CD4-positive, alpha-beta T cell treated with Interleukin-6 for 4 hours (primary cell): ENCODE results near the gene PRR35.

ENCODE experiments used
- DNase-seq: peaks from one replicate; pipeline ENCODE4 v3.0.0-alpha.2; 2020; ENCODE audit warnings: mixed read lengths

The PRR35 gene

DNA sequence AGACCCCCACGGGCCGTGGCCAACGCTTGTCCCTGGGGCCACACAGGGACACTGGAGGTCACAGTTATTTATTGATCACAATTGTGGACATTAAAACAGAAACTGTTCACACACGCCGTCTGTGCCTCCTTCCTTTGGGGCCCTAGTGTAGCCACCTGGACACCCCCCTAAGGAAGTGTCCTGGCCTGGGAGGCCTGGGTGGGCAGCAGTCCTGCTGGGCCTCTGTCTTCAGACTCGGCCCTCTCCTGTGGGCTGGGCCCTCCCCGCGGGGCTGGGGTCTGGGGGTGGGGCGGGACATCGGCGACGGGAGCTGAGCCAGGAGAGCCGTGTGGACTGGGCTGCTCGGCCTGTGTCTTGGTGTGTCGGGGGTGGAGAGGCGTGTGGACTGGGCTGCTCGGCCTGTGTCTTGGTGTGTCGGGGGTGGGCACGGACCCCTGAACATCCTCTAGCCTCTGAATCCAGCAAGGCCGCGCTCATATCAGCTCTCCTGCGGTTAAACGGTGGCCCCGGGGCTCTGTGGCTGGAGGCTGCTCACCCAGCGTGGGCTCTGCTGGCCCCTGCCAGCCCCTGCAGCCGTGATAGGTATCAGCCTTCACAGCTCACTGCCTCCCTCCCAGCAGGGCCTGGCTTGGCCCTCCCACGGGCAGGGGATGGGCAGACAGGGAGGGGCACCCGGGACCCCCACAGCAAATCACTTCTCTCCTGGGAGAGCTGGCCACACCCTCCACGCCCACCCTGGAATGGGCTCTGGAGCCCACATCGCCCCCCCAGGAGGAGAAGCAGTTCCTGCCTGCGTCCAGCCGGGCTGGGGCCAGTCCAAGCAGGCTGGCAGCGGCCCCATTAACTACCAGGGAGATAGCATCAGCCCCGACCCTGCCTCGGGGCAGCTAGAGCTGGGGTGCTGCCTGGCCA lies 5.5 kb downstream of the PRR35 start:
- no peak for DNase-seq

DNA sequence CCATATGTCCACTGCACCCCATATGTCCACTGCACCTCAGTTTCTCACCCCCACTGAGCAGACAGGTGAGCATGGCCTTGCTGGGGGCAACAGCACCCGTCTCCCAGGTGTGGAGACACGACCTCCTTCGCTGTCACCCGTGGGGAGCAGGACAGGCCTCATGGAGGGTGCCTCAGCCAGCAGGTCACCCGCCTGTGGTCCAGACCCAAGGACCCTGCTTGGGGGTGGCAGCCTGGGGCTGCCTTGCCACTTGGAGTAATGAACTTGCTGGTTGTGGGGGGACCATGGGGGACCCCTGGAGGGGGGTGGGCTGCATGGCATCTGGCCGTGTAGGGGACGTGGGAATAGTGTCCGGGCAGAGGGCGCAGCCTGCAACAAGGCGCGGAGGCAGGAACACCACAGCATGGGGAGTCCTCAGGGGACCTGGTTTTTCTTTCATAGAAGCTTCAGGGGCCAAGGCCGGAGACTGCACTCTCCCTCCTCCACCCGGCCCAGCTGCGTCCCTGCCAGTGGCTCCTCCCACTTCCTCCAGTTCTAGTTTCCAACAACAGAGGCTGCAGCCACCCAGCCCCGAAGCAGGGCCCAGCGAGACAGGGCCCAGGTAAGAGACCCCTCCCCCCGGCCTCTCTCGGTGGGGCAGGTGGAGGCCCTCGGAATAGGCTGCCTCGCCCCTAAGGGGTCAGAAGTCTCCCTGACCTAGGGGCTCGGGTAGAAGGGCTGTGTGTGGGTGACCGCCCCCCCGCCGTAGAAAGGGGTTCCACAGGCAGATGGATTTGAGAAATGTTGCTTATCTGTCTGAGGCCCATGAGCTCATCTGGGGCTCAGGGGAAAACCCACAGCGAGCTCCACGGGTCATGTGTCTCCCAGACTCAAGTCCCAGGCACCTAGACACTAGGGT lies 6.5 kb downstream of the PRR35 start, which contains the start of gene NHLRC4:
Gene NHLRC4, plus strand, starts transcription at position 531 of the 898 bp plus-strand sequence. CDS start 1,043 bp downstream, outside the sequence.
- DNase-seq = peak; percentile 75

DNA sequence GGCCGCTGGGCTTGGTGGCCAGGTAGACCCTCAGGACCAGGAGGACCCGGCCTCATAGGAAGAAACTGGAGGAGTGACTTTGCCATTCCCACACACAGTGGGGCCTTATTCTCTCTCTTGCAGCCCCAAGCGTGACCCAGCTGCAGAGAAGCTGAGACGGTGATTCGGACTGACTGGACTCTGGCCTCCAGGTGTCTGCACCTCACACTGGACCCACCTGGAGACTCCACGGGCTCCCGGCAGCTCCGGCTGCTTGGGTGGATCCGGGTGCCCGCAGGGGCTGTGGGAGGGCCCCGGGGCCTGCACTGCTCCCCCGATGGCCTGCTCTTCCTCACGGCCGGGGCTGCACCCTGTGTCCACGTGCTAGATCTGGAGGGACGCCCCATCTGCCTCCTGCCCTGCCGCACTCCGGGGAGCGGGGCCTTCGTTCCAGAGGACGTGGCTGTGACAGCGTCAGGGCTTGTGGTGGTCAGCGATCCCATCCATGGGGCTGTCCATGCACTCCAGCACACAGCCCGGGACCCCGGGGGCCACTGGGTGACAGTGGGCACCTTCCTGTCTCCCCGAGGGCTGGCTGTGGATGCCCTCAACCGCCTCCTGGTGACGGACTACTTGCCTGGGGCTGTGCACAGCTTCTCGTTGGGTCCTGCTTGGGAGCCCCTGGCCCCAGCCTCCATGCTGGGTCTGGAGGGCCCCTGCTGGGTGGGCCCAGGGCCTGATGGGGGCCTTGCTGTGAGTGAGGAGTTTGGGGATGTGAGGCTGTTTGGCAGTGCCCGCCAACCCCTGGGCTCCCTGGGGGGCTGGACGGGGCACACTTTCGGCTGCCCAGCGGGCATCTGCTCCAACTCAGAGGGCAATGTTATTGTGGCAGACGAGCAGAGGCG lies 7.4 kb downstream of the PRR35 start:
- no peak for DNase-seq

DNA sequence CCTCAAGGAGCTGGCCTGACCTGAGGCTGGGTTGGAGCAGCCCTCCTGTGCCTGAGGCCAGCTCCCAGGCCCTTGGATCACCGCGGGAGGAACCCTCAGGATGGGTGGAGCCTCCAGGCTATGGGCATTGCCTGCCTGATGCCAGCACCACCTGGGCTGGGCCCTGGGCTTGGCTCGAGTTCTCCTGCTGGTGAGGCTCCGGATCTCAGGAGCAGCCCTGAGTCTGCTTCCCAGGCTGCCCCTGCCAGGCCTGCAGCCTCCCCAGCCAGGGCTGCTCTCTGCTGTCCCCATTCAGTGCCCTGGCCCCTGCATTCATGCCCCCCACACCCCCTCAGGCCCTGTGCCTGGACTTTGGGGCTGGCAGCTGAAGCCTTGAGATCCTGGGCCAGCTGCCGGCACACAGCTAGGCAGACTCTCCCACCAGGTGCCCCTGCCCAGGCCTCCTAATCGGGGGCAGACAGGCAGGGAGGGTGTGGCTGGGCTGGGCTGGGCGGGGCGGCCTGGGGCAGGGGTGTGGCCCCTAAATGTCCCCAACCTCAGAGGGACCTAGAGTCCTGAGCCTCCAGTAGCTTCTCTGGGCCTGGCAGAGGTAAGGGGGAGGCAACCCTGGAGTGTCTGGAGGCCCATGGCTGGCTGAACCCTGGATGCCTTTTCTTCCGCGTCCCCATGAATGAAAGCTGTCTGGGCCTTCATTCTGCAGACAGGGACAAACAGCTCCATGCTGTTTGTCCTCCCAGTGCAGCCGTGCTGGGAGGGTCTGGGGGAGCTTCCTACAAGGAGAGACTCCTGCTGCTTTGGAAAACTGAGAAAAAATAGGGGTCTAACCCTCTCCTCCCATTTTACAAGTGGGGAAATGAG lies 8.4 kb downstream of the PRR35 start:
- no peak for DNase-seq

DNA sequence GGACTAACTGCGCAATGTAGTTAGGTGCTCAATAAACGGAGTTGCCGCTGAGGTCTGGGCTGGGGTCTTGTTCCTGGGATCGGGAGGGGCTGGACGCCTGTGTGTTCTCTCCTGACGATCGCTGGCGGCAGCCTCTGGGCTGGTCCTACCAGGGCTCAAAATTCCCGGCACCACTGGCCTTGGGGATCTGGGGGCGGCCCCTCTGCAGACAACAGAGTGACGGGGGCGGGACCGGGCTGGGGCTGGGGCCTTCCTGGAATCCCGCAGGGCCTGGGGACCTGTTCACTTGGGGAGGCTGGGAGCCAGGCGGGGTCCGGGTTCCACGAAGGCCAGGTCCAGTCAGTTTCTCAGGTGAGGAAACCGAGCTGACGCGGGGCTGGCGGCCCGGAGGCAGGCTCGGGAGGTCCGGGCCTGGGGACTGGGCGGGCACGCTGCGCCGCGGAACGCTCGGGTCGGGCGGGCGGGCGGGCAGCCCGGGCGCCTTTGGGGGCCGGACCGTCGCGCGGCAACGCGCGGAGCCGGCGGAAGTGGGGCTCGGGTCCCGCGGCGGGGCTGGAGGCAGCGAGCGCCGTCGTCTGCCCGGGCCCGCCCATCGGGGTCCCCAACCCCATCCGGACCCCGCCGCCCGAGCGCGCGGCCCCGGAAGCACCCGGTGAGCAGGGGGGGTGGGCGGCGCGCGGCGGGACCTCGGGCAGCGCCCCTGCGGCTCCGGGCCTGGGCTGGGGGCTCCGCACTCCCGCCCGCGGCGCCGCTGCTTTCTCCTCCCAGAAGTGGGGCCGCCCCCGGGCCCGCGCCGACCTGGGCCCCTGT lies 9.5 kb downstream of the PRR35 start, which contains the start of gene PIGQ:
Gene PIGQ, plus strand, starts transcription at position 524 of the 810 bp plus-strand sequence. CDS start 4,107 bp downstream, outside the sequence.
- peak; percentile 74 for DNase-seq

DNA sequence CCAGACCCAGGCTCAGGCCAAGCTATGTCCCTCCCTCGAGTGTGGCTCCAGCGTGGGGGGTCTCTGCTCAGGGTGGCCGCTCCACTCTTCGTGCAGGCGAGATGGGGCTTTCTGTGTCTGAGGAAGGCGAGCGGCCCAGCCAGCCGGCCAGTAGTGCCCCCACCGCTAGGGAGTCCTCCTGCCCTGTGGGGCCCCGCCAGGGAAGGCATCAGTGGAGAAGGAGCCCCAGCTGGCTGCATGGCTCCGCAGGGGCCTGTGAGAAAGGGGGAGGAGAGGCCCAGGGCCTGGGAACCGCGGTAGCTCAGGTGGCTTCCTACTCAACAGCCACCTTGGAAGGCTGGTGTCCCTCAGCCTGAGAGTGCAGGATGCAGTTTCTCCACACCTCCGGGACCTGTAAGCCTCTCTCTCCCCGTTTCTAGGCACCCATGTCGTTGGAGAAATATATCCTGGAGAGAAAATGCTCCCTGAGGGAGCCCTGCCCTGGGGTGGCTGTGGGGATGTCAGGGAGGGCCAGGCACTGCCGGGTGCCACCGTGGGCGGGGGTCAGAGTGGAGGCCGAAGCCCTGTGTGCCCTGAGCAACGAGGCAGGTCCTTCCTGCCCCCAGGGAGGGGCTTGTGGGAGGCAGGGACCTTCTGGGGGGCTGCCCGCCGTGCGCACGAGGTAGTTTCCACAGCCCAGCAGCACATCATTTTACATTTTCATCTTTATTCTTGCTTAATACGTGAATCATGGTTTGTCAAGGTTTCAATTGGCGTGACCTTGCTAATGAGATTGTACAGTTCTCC lies 12.9 kb downstream of the PRR35 start:
- DNase-seq = no peak

DNA sequence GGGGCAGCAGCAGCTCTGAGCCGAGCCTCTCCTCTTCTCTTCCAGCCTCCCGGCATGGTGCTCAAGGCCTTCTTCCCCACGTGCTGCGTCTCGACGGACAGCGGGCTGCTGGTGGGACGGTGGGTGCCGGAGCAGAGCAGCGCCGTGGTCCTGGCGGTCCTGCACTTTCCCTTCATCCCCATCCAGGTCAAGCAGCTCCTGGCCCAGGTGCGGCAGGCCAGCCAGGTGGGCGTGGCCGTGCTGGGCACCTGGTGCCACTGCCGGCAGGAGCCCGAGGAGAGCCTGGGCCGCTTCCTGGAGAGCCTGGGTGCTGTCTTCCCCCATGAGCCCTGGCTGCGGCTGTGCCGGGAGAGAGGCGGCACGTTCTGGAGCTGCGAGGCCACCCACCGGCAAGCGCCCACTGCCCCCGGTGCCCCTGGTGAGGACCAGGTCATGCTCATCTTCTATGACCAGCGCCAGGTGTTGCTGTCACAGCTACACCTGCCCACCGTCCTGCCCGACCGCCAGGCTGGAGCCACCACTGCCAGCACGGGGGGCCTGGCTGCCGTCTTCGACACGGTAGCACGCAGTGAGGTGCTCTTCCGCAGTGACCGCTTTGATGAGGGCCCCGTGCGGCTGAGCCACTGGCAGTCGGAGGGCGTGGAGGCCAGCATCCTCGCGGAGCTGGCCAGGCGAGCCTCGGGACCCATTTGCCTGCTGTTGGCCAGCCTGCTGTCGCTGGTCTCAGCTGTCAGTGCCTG lies 14.0 kb downstream of the PRR35 start:
- DNase-seq = no peak

DNA sequence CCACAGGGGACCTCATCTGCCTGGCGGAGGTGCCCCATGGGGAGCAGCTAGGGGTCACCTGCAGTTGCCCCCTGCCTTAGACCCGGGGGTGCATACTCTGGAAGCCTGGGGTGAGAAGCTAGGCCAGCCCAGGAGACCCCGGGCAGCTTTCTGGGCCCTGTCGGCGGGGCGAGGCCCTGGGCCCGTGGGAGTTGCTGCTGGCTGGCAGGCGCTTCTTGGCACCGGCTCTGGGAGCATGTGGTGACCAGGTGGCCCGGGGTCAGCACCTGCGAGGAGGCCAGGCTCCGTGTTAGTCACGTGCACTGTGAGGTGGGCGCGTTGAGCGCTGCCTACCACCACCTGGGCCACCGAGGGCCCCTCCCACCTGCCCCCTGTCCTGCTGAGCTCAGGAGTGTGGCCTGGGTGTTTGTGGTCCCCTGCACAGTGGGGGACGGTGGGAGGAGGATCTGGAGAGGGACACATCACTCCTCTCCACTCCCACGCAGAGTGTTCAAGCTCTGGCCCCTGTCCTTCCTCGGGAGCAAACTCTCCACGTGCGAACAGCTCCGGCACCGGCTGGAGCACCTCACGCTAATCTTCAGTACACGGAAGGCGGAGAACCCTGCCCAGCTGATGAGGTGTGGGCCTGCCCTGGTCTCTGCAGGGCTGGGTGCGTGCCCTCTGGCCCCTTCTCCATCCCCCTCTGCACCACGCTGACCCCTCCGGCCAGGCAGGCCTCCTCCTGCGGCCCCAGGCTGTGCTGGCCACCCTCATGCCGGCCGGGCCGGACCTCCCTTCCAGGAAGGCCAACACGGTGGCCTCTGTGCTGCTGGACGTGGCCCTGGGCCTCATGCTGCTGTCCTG lies 15.4 kb downstream of the PRR35 start:
- no peak for DNase-seq

DNA sequence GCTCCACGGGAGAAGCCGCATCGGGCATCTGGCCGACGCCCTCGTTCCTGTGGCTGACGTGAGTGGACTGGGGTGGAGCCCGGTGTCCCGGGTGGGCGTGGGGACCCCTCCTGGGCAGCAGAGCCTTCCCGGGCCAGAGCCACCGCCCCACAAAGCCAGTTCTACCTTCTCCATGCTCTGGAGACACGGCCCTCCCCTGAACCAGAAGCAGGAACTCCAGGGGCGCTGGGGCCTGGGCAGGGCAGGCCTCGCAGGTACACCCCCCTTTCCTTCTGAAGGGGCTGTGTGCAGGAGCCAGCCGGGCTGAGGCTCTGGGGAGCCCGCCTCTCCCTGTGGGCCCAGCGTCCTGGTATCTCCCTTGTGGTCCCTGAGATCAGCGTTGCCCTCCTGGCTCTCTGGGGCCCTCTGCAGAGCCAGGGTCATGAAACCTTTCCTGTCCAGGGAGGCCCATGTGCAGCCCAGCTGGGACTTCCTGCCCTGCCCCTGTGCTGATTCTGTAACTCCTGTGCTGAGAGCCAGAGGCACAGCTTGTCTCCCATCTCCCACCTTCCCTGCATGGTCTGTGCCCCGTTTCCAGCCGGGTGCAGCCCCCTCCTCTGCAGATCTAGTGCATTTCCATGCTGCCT lies 16.1 kb downstream of the PRR35 start:
- no peak for DNase-seq

DNA sequence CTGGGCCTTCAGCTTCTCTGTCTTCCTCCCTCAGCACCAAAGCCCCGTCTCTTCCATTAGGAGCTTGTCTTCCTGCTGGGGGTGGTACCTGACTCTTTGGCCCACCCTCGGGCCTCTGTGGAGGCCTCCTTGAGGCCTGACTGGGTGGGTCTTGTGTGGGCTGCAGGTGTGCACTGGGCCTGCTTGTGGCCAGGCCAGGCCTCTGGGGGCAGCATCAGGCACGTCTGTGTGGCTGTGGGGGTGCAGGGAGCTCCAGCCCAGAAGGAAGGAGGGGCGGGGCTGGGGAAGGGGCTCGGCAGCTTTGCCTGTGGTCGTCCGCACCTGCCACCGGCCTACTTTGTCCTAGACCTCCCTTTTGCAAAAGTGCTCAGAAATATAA lies 16.6 kb downstream of the PRR35 start:
- DNase-seq = no peak

DNA sequence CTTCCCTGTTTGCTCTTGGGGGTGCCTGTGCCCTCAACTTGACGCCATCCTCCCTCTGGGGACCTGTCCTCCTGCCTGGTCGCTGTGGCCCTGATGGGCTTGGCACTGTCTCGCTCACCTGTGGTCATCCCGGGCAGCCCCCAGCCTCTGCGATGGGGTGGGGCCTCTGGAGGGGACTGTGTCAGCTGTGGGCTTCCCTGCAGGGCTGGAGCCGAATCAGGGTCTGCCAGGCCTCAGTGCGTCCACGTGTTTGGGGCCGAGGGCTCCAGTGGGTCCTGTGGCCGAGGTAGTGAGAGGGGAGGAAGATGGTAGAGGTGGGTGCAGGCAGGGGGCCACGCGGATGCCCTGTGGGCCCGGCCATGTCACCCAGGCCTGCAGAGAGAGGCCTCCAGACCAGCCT lies 17.6 kb downstream of the PRR35 start:
- DNase-seq = no peak

DNA sequence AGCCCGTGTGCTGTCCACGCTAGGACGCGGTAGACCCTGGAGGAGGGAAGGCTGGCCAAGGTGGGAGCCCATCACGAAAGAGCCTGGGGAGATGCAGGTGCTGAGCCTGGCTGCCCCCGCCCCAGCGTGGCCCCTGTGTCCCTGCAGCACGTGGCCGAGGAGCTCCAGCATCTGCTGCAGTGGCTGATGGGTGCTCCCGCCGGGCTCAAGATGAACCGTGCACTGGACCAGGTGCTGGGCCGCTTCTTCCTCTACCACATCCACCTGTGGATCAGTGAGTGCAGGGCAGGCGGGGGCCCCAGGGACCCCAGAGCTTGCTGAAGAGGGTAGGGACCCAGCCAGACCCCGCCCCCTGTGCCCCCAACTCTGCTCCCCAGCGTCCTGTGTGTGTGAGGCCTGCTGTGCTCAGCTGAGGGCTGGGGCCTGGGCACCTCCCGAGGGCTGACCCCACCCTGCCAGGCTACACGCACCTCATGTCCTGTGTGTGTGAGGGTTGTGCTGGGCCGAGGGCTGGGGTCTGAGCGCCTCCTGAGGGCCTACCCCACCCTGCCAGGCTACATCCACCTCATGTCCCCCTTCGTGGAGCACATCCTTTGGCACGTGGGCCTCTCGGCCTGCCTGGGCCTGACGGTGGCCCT lies 18.2 kb downstream of the PRR35 start:
- DNase-seq = no peak

DNA sequence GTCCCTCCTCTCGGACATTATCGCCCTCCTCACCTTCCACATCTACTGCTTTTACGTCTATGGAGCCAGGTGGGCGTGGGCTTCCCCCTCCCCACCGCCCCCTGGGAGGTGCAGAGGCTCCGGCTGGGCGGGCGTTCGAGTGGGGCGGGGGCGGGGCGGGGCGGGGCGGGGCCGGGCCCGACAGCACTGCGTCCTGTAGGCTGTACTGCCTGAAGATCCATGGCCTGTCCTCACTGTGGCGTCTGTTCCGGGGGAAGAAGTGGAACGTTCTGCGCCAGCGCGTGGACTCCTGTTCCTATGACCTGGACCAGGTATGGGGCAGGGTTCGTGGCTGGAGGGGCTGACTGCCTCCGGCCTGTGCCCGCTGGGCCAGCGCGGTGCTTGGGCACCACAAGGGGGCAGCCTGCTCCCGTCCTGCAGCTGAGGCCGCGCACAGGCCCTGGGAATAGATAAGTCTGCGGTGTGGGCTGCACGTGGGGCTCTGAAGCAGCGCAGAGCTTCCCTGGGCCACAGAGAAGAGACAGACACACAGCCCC lies 18.7 kb downstream of the PRR35 start:
- DNase-seq = peak; percentile 74

DNA sequence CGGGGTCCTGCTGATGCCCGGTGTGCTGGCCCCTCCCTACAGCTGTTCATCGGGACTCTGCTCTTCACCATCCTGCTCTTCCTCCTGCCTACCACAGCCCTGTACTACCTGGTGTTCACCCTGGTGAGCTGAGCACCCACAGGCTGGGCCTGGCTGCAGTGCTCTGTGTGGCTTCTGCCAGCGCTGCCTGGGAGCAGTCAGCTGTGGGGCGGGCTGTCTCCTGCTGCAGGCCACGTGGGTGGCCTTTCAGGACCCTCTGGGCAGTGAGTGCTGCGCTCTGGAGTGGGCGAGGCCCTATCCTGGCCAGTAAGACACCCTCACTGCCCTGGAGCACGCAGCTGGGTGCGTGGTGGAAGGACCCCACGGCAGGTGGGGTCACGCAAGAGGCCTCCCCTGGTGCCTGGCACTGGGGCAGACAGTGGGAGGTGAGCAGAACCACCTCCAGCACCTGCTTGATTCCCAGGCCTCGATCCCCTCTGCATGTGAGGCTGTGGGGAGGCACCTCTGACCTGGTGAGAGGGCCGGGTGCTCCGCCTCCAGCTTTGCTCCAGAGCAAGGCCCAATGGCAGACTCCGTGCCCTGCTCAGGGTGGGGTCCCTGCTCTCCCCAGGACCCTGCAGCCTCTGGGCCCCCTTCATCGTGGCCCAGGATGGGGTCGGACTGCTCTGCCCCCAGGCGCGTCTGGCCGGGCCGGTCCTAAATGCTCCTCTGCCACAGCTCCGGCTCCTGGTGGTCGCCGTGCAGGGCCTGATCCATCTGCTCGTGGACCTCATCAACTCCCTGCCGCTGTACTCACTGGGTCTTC lies 20.1 kb downstream of the PRR35 start:
- no peak for DNase-seq

DNA sequence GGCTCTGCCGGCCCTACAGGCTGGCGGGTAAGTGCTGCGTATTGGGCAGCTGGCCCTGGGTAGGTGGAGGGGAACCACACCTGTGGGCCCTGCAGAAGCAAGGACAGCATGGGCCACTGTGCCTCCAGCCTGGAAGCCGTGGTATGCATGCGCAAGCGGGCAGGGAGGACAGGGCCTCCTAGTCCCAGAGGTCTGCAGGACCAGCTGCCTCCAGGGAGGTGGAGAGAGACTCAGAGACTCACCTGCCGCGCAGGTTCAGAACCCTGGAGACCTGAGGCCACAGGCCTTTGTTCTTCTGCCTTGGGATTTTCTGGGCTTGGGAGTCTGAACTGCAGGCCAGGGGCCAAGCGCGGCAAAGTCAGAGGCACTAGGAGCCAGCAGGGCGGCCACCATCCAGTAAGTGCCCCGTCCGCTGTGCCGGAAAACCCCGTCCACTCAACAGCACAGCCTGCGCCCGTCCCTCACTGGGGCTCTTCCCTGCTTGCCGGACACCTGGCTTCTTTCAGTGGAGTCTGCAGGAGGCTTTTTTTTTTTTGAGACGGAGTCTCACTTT lies 20.8 kb downstream of the PRR35 start:
- DNase-seq = no peak

DNA sequence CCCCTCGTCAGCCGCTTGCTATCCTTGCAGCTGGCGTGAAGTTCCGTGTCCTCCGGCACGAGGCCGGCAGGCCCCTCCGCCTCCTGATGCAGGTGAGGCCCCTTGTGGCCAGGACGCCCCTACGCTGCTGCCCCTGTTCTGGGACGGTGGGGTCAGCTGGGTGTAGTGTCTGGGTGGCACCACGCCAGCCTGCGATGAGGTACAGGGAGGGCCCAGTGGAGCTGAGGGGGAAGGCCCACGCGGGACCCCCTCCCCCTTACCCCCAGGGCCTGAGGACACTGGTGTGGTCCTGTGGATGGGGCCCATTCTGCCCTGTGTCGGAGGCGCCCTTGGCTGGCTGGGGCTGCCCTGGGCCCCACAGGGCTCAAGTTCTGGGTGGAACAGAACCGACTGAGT lies 22.0 kb downstream of the PRR35 start:
- no peak for DNase-seq
